GM23248 (cell line): Measurements from ENCODE around the gene SLC35D3.
"Not testable (repeated sequence)": the region's sequence is repeated elsewhere in the genome, so short reads cannot be mapped to it uniquely, and the experiment has no call there.

ENCODE experiments used
- EZH2 ChIP-seq: fragments of 200-600 bp; sonication (generic); IDR thresholded peaks from 2 replicates; pipeline ENCODE4 v1.6.1; 2018; ENCODE audit warnings: antibody characterized with exemption, mild to moderate bottlenecking; ENCODE audit not compliant: insufficient read depth, poor library complexity, severe bottlenecking
- EZH2phosphoT487 ChIP-seq: fragments of 200-600 bp; sonication (generic); IDR thresholded peaks from 2 replicates; pipeline ENCODE4 v1.6.1; 2018; ENCODE audit warnings: antibody characterized with exemption, moderate library complexity, mild to moderate bottlenecking, low read depth; ENCODE audit not compliant: insufficient read depth

DNA sequence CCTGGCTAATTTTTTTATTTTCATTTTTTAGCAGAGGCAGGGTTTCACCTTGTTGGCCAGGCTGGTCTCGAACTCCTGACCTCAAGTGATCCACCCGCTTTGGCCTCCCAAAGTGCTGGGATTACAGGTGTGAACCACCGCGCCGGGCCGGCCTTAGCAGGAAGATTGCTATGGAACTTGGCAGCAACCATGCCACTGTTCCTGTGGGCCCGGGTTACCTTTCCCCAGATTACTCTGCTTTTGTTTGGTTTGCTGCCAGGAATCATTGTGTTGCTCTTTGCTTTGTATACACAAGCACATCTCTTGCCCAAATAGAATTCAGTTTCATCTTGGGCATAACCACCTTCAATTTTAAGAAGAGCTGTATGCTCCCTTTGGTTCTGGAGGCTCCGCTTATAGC lies 51.7 kb downstream of the SLC35D3 start:
- not testable (repeated sequence) for TF ChIP-seq EZH2, EZH2phosphoT487
